ENCODE results near the gene SPINK5. TPM values are rescaled to one million over a fixed set of nuclear protein-coding genes. Genes with fewer than 3 reads are reported as not detected.

SPINK5 gene
- total RNA-seq, 1 donor from 2014 or later, result 235 TPM

DNA sequence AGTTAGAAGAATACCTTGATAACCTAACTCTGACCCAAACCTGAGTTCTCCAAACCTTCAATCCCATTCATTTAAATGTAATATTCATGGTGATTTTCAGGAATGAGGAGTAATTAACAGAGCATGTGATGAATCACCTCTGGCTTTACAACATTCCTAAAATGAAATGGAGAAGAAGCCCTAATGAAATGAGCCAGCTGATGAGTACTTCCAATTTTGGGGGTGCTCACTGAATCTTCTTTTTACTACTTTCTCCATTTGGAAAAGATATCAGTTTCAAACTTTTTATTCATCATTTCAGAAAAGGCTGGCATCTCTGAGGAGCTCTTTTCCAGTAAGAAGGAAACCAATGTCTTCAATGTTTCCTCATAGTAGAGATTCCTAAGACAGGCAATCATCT lies 2.9 kb upstream of the SPINK5 start:
- H3K27me3 ChIP-seq, result no peaks in the 10 kb centered on the region
- H3K4me1 ChIP-seq, result no peaks in the 10 kb centered on the region
- no peak for DNase-seq (ENCODE audit: extremely low spot score in 2 of 2)
- no peak overlapping the region for H3K4me3 ChIP-seq
- no peaks in the 10 kb centered on the region for H3K36me3 ChIP-seq
- no peaks in the 10 kb centered on the region for H3K9me3 ChIP-seq
- no peak overlapping the region for H3K27ac ChIP-seq
- intact Hi-C loops (cut with DNase I), result no loop called here
- TF ChIP-seq, protein P1, sequence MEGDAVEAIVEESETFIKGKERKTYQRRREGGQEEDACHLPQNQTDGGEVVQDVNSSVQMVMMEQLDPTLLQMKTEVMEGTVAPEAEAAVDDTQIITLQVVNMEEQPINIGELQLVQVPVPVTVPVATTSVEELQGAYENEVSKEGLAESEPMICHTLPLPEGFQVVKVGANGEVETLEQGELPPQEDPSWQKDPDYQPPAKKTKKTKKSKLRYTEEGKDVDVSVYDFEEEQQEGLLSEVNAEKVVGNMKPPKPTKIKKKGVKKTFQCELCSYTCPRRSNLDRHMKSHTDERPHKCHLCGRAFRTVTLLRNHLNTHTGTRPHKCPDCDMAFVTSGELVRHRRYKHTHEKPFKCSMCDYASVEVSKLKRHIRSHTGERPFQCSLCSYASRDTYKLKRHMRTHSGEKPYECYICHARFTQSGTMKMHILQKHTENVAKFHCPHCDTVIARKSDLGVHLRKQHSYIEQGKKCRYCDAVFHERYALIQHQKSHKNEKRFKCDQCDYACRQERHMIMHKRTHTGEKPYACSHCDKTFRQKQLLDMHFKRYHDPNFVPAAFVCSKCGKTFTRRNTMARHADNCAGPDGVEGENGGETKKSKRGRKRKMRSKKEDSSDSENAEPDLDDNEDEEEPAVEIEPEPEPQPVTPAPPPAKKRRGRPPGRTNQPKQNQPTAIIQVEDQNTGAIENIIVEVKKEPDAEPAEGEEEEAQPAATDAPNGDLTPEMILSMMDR (IDR thresholded peaks at IDR 0.05), result no peak
- TF ChIP-seq POLR2A (IDR thresholded peaks at IDR 0.05) (no peak), POLR2AphosphoS5 (IDR thresholded peaks at IDR 0.05; ENCODE audit: insufficient read depth in 1 of 2, low read depth in 1 of 2) (no peak)

DNA sequence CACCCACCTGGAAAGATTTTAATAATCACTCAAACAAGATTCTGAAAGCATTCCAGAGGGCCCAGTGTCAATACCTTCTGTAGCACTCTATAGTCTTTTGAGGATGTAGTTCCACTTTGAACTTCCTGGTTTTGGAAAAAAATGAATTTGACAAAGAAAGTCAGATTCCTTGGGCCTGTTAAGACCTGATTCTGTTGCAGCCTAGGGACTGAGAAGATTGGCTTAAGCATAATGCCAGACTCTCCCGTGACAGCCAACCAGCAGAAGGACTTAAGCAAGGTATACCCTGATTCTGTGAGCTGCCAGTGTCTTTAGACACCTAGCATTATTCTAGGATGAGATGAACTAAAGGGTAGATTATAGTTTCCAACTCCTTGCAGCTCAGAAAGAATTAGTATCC lies 6.8 kb downstream of the SPINK5 start:
- Histone ChIP-seq H3K36me3 (no peaks in the 10 kb centered on the region), H3K9me3 (no peaks in the 10 kb centered on the region), H3K4me1 (no peaks in the 10 kb centered on the region), H3K27me3 (no peaks in the 10 kb centered on the region), H3K27ac (no peak overlapping the region), H3K4me3 (no peak overlapping the region)
- TF ChIP-seq, protein P1 (IDR thresholded peaks at IDR 0.05), result no peak
- no peak for TF ChIP-seq POLR2A (IDR thresholded peaks at IDR 0.05)
- TF ChIP-seq POLR2AphosphoS5 (IDR thresholded peaks at IDR 0.05; ENCODE audit: insufficient read depth in 1 of 2, low read depth in 1 of 2), result no peak
- no peak for DNase-seq (ENCODE audit: extremely low spot score in 2 of 2)
- intact Hi-C loops (cut with DNase I), result no loop called here

DNA sequence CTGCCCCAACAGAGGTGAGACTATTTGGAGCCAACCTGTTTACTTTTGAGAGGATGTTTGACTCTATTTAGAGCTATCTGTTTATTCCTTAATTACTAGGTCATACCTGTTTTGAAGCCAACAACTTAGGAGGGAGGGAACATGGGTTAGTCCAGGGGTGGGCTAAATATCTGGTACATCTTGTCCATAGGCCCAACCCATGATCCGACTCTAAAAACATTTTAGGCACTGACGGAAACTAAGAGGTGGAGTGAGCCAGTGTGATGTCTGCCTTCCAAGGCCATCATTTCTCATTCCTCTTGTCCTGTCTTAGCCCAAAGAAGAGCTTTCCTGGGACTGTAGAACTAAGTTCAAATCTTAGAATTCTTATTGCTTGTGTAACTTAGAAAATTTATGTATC lies 8.4 kb downstream of the SPINK5 start:
- TF ChIP-seq POLR2AphosphoS5 (IDR thresholded peaks at IDR 0.05; ENCODE audit: insufficient read depth in 1 of 2, low read depth in 1 of 2) (no peak), POLR2A (IDR thresholded peaks at IDR 0.05) (no peak)
- TF ChIP-seq, protein P1 (IDR thresholded peaks at IDR 0.05), result no peak
- Histone ChIP-seq H3K4me3 (no peak overlapping the region), H3K4me1 (no peaks in the 10 kb centered on the region), H3K27ac (no peak overlapping the region), H3K36me3 (no peaks in the 10 kb centered on the region), H3K9me3 (no peaks in the 10 kb centered on the region), H3K27me3 (no peaks in the 10 kb centered on the region)
- DNase-seq (ENCODE audit: extremely low spot score in 2 of 2), result no peak
- intact Hi-C loops (cut with DNase I), result no loop called here

DNA sequence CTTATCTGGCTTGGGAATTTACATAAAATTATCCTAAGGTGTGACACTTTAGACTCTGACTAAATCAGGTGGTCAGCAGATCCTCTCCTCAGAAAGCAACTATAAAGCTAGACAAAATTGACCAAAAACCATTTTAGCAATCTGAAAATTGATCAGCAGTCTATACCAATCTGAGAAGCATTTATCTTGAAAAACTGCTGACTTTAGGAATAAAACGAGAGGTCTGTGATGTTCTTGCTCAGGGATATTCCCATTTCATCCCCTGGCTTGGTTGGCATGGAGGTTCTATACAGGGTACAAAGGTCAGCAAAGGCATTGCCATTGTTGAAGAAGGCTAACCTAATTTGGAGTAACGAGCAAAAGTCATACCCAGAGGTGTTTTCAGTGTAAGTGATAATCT lies 11.7 kb downstream of the SPINK5 start:
- no peak for DNase-seq (ENCODE audit: extremely low spot score in 2 of 2)
- H3K4me3 ChIP-seq, result no peak overlapping the region
- no peaks in the 10 kb centered on the region for H3K27me3 ChIP-seq
- no peak overlapping the region for H3K27ac ChIP-seq
- no peak for TF ChIP-seq POLR2AphosphoS5 (IDR thresholded peaks at IDR 0.05; ENCODE audit: insufficient read depth in 1 of 2, low read depth in 1 of 2)
- TF ChIP-seq POLR2A (IDR thresholded peaks at IDR 0.05), result no peak
- TF ChIP-seq, protein P1 (IDR thresholded peaks at IDR 0.05), result no peak
- intact Hi-C loops (cut with DNase I), result no loop called here
- H3K36me3 ChIP-seq, result no peaks in the 10 kb centered on the region
- H3K4me1 ChIP-seq, result no peaks in the 10 kb centered on the region
- no peaks in the 10 kb centered on the region for H3K9me3 ChIP-seq

DNA sequence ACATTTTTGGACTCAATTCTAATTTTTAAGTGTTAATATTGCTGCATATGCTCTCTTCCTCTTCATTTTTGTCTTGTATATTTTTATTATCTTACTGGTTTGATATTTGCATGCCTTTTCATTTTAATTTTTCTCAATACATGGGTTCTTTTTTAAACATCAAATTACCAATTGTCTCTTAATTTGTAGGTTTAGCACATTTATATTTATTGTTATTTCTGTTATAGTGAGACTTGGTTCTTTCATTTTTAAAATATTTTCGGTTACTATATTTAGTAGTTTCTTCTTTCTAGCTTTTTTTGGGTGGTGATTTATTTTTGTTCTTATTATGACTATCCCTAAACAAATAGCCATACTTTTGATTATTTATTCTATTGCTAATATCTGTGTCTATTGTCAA lies 19.4 kb downstream of the SPINK5 start:
- H3K27me3 ChIP-seq, result no peaks in the 10 kb centered on the region
- TF ChIP-seq, protein P1 (IDR thresholded peaks at IDR 0.05), result no peak
- TF ChIP-seq POLR2AphosphoS5 (IDR thresholded peaks at IDR 0.05; ENCODE audit: insufficient read depth in 1 of 2, low read depth in 1 of 2), result no peak
- no peak for TF ChIP-seq POLR2A (IDR thresholded peaks at IDR 0.05)
- no peaks in the 10 kb centered on the region for H3K9me3 ChIP-seq
- no peak overlapping the region for H3K27ac ChIP-seq
- intact Hi-C loops (cut with DNase I), result no loop called here
- no peaks in the 10 kb centered on the region for H3K36me3 ChIP-seq
- H3K4me3 ChIP-seq, result no peak overlapping the region
- H3K4me1 ChIP-seq, result no peaks in the 10 kb centered on the region
- no peak for DNase-seq (ENCODE audit: extremely low spot score in 2 of 2)
